HepG2 (cell line): ENCODE measurements around the gene TSEN54. TPM values are rescaled to one million over a fixed set of nuclear protein-coding genes. Genes with fewer than 3 reads are reported as not detected.

Experiments
- CCAR2 ChIP-seq: fragments of 200-400 bp; formaldehyde crosslinking; optimal IDR thresholded peaks from 2 replicates; pipeline ENCODE3; 2018; ENCODE audit warnings: low read depth, mild to moderate bottlenecking, low read length, moderate library complexity
- DMAP1 ChIP-seq: IDR thresholded peaks from 2 replicates; pipeline ENCODE4 v1.6.1; 2016
- FOSL2 ChIP-seq: sonication (generic); formaldehyde crosslinking; IDR thresholded peaks from 2 replicates; pipeline ENCODE4 v1.4.0; 2020; ENCODE audit warnings: missing genetic modification reagents
- IKZF4 ChIP-seq: sonication (generic); formaldehyde crosslinking; IDR thresholded peaks from 2 replicates; pipeline ENCODE4 v1.5.1; 2020; ENCODE audit warnings: borderline replicate concordance, mild to moderate bottlenecking, low read depth, missing genetic modification reagents; ENCODE audit errors: not compliant biosample characterization
- KAT7 ChIP-seq: IDR thresholded peaks from 2 replicates; pipeline ENCODE4 v1.6.1; 2018; ENCODE audit warnings: borderline replicate concordance, missing compliant biosample characterization
- KLF12 ChIP-seq: sonication (generic); formaldehyde crosslinking; IDR thresholded peaks from 2 replicates; pipeline ENCODE4 v1.4.0; 2020; ENCODE audit warnings: missing genetic modification reagents, borderline replicate concordance
- KLF9 ChIP-seq: IDR thresholded peaks from 2 replicates; pipeline ENCODE4 v1.6.1; 2016; ENCODE audit warnings: low read depth
- PAX8 ChIP-seq: sonication (generic); formaldehyde crosslinking; IDR thresholded peaks from 2 replicates; pipeline ENCODE4 v1.8.0; 2022; ENCODE audit warnings: mild to moderate bottlenecking, missing genetic modification reagents, borderline replicate concordance
- SATB2 ChIP-seq: sonication (generic); formaldehyde crosslinking; IDR thresholded peaks from 2 replicates; pipeline ENCODE4 v1.5.0; 2020; ENCODE audit warnings: missing genetic modification reagents
- TCF7L2 ChIP-seq: IDR thresholded peaks from 2 replicates; pipeline ENCODE4 v1.6.1; 2011; ENCODE audit warnings: mild to moderate bottlenecking, low read depth, low read length, moderate library complexity
- ZBTB21 ChIP-seq: sonication (generic); formaldehyde crosslinking; IDR thresholded peaks from 2 replicates; pipeline ENCODE4 v1.4.0; 2020; ENCODE audit warnings: missing genetic modification reagents
- ZNF207 ChIP-seq: fragments of 450-650 bp; IDR thresholded peaks from 2 replicates; pipeline ENCODE4 v1.6.1; 2016; ENCODE audit warnings: antibody characterized with exemption, borderline replicate concordance
- ZNF598 ChIP-seq: sonication (generic); formaldehyde crosslinking; IDR thresholded peaks from 2 replicates; pipeline ENCODE4 v1.5.1; 2020; ENCODE audit warnings: mild to moderate bottlenecking, missing genetic modification reagents, borderline replicate concordance
- ZNF781 ChIP-seq: sonication (generic); formaldehyde crosslinking; IDR thresholded peaks from 2 replicates; pipeline ENCODE4 v1.5.1; 2020; ENCODE audit warnings: borderline replicate concordance, mild to moderate bottlenecking, missing genetic modification reagents; ENCODE audit errors: not compliant biosample characterization
- ZNF782 ChIP-seq: sonication (generic); formaldehyde crosslinking; IDR thresholded peaks from 2 replicates; pipeline ENCODE4 v1.4.0; 2020; ENCODE audit warnings: missing genetic modification reagents, mild to moderate bottlenecking, borderline replicate concordance
- ZNF788 ChIP-seq: sonication (generic); formaldehyde crosslinking; IDR thresholded peaks from 2 replicates; pipeline ENCODE4 v1.5.0; 2020; ENCODE audit warnings: mild to moderate bottlenecking, missing genetic modification reagents, borderline replicate concordance
- ZZZ3 ChIP-seq: sonication (generic); formaldehyde crosslinking; IDR thresholded peaks from 2 replicates; pipeline ENCODE4 v1.4.0; 2020; ENCODE audit warnings: missing genetic modification reagents, mild to moderate bottlenecking, borderline replicate concordance
- polyA plus RNA-seq, 8 experiments: library from polyadenylated mRNA; depleted of rRNA in 3 of 8; stranded (reverse) in 7 of 8; unstranded in 1 of 8; fragments of >200 nt; fragmentation: Illumina TruSeq in 4 of 8; extraction: Trizol in 4 of 8; gene quantifications; 2 replicates each; pipeline versions ENCODE4 v1.2.1 to v1.2.3, GENCODE V29; 2011 to 2016; ENCODE audit warnings: low read depth in 4 of 8, missing spikeins in 1 of 8, mixed read lengths in 1 of 8; ENCODE audit not compliant: insufficient read depth in 1 of 8
- total RNA-seq, 5 experiments: library from RNA; depleted of rRNA; stranded (reverse); fragments of >200 nt; fragmentation: Illumina TruSeq; extraction: Trizol; gene quantifications; 2 replicates each; pipeline ENCODE4 v1.2.3, GENCODE V29; 2016; ENCODE audit warnings: low read depth in 1 of 5
- TF ChIP-seq, protein P1 (sequence below): sonication (generic); formaldehyde crosslinking; IDR thresholded peaks from 2 replicates; pipeline ENCODE4 v1.5.0; 2020; ENCODE audit warnings: missing genetic modification reagents, mild to moderate bottlenecking, borderline replicate concordance
- TF ChIP-seq, protein P2 (sequence below): sonication (generic); formaldehyde crosslinking; IDR thresholded peaks from 2 replicates; pipeline ENCODE4 v1.5.0; 2020; ENCODE audit warnings: mild to moderate bottlenecking, missing genetic modification reagents
- TF ChIP-seq, protein P3 (sequence below): sonication (generic); formaldehyde crosslinking; IDR thresholded peaks from 2 replicates; pipeline ENCODE4 v1.4.0; 2020; ENCODE audit warnings: missing genetic modification reagents
- TF ChIP-seq, protein P4 (sequence below): IDR thresholded peaks from 2 replicates; pipeline ENCODE4 v1.6.1; 2018; ENCODE audit warnings: missing genetic modification reagents

Gene TSEN54
- total and polyA plus RNA-seq, 2 of the 13 experiments (the other 11 are each of a cell fraction or from before 2014, with no cell fraction given): 62.9 to 63.3 TPM

DNA sequence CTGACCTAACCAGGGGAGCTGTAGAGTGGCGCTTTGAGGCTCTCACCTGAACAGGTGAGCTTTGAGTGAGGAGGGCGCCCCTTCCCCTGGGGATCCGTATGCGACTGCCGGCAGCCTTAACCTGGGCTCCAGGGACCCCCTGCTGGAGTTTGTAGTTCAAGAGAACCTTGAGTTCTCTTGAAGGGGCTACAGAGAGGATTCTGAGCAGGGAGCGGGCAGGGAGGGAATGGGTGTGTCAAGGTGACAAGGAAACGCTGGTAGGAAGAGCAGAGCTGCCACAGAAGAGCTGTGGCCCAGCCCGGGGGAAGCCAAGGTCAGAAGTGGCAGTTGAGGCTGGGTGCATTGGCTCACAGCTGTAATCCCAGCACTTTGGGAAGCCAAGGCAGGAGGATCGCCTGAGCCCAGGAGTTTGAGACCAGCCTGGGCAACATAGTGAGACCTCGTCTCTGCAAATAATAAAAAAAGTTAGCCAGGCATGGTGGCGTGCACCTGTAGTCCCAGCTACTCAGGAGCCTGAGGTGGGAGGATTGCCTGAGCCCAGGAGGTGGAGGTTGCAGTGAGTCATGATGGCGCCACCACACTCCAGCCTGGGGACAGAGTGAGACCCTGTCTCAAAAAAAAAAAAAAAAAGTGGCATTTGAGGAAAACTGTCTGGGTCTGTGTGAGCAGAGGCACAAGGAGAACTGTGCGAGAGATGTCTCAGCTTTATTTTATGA is 10.4 kb downstream of the TSEN54 start (continued):
- TF ChIP-seq, protein P1, sequence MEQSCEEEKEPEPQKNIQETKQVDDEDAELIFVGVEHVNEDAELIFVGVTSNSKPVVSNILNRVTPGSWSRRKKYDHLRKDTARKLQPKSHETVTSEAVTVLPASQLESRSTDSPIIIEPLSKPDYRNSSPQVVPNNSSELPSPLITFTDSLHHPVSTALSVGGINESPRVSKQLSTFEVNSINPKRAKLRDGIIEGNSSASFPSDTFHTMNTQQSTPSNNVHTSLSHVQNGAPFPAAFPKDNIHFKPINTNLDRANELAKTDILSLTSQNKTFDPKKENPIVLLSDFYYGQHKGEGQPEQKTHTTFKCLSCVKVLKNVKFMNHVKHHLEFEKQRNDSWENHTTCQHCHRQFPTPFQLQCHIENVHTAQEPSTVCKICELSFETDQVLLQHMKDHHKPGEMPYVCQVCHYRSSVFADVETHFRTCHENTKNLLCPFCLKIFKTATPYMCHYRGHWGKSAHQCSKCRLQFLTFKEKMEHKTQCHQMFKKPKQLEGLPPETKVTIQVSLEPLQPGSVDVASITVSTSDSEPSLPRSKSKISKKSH (CRISPR knock-in tag): no peak; the same call in 1 of the 2 replicates
- no peak for TF ChIP-seq ZNF207
- no peak for TF ChIP-seq TCF7L2
- no peak for TF ChIP-seq IKZF4
- TF ChIP-seq ZZZ3: no peak
- TF ChIP-seq KLF12 (CRISPR knock-in tag): no peak
- peak; percentile 74; the same call in 1 of the 2 replicates for TF ChIP-seq PAX8
- TF ChIP-seq DMAP1 (CRISPR knock-in tag): 0 out of 2 replicates have a peak, but pooled peaks have one; percentile 14
- no peak for TF ChIP-seq ZBTB21 (CRISPR knock-in tag)
- TF ChIP-seq ZNF598 (CRISPR knock-in tag): 0 out of 2 replicates have a peak, but pooled peaks have one; percentile 36
- peak; percentile 72 for TF ChIP-seq FOSL2 (CRISPR knock-in tag)
- TF ChIP-seq ZNF782 (CRISPR knock-in tag): no peak
- no peak for TF ChIP-seq KLF9 (CRISPR knock-in tag)
- TF ChIP-seq, protein P2, sequence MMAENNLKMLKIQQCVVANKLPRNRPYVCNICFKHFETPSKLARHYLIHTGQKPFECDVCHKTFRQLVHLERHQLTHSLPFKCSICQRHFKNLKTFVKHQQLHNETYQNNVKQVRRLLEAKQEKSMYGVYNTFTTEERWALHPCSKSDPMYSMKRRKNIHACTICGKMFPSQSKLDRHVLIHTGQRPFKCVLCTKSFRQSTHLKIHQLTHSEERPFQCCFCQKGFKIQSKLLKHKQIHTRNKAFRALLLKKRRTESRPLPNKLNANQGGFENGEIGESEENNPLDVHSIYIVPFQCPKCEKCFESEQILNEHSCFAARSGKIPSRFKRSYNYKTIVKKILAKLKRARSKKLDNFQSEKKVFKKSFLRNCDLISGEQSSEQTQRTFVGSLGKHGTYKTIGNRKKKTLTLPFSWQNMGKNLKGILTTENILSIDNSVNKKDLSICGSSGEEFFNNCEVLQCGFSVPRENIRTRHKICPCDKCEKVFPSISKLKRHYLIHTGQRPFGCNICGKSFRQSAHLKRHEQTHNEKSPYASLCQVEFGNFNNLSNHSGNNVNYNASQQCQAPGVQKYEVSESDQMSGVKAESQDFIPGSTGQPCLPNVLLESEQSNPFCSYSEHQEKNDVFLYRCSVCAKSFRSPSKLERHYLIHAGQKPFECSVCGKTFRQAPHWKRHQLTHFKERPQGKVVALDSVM (CRISPR knock-in tag): 0 out of 2 replicates have a peak, but pooled peaks have one; percentile 2
- no peak for TF ChIP-seq SATB2
- no peak for TF ChIP-seq CCAR2
- TF ChIP-seq ZNF788 (CRISPR knock-in tag): no peak
- TF ChIP-seq, protein P3, sequence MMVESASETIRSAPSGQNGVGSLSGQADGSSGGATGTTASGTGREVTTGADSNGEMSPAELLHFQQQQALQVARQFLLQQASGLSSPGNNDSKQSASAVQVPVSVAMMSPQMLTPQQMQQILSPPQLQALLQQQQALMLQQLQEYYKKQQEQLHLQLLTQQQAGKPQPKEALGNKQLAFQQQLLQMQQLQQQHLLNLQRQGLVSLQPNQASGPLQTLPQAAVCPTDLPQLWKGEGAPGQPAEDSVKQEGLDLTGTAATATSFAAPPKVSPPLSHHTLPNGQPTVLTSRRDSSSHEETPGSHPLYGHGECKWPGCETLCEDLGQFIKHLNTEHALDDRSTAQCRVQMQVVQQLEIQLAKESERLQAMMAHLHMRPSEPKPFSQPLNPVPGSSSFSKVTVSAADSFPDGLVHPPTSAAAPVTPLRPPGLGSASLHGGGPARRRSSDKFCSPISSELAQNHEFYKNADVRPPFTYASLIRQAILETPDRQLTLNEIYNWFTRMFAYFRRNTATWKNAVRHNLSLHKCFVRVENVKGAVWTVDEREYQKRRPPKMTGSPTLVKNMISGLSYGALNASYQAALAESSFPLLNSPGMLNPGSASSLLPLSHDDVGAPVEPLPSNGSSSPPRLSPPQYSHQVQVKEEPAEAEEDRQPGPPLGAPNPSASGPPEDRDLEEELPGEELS (CRISPR knock-in tag): peak; percentile 8; the same call in 1 of the 2 replicates
- TF ChIP-seq KAT7 (CRISPR knock-in tag): peak; percentile 39; the same call in 1 of the 2 replicates
- peak; percentile 72 for TF ChIP-seq ZNF781 (CRISPR knock-in tag)
- TF ChIP-seq, protein P4, sequence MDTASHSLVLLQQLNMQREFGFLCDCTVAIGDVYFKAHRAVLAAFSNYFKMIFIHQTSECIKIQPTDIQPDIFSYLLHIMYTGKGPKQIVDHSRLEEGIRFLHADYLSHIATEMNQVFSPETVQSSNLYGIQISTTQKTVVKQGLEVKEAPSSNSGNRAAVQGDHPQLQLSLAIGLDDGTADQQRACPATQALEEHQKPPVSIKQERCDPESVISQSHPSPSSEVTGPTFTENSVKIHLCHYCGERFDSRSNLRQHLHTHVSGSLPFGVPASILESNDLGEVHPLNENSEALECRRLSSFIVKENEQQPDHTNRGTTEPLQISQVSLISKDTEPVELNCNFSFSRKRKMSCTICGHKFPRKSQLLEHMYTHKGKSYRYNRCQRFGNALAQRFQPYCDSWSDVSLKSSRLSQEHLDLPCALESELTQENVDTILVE (CRISPR knock-in tag): no peak
